Activated CD4-positive, alpha-beta T cell treated with anti-CD3 and anti-CD28 coated beads, Interleukin-2, Interleukin-4, amounts not matched to agents 100 ng/mL and 50 ng/mL, durations not matched to agents 16 hours and 8 hours (primary cell): ENCODE results near the gene RBM33.

ENCODE experiments used
- DNase-seq: peaks from one replicate; pipeline ENCODE4 v3.0.0-alpha.2; 2020; ENCODE audit warnings: low spot score

RBM33 gene

GRCh38 chr7:155796381-155797261 lies 152.2 kb downstream of the RBM33 start:
- DNase-seq, result peak; percentile 67

- no peak for DNase-seq
Observed at GRCh38 chr7:155797262-155798250, 153.1 kb downstream of the RBM33 start.

GRCh38 chr7:155798673-155799439 lies 154.4 kb downstream of the RBM33 start:
- DNase-seq, result no peak

GRCh38 chr7:155799514-155799913 lies 155.1 kb downstream of the RBM33 start:
- DNase-seq, result no peak

GRCh38 chr7:155800301-155800700 lies 155.8 kb downstream of the RBM33 start:
- no peak for DNase-seq

GRCh38 chr7:155800741-155801267 lies 156.3 kb downstream of the RBM33 start:
- DNase-seq, result no peak

- no peak for DNase-seq
Observed at GRCh38 chr7:155802291-155802690, 157.8 kb downstream of the RBM33 start.

GRCh38 chr7:155802906-155803417 lies 158.5 kb downstream of the RBM33 start:
- DNase-seq, result no peak

GRCh38 chr7:155803418-155804376 lies 159.2 kb downstream of the RBM33 start:
- DNase-seq, result no peak

- no peak for DNase-seq
Observed at GRCh38 chr7:155804431-155804831, 160.0 kb downstream of the RBM33 start.

- peak; percentile 54 for DNase-seq
Observed at GRCh38 chr7:155804897-155805825, 160.7 kb downstream of the RBM33 start.

GRCh38 chr7:155805826-155806095 lies 161.3 kb downstream of the RBM33 start:
- no peak for DNase-seq

- DNase-seq, result no peak
Observed at GRCh38 chr7:155806096-155806871, 161.8 kb downstream of the RBM33 start.

- no peak for DNase-seq
Observed at GRCh38 chr7:155807065-155807671, 162.7 kb downstream of the RBM33 start.

- no peak for DNase-seq
Observed at GRCh38 chr7:155807789-155808548, 163.5 kb downstream of the RBM33 start.

- no peak for DNase-seq
Observed at GRCh38 chr7:155808549-155809331, 164.3 kb downstream of the RBM33 start.
